K562 (cell line): ENCODE measurements around the gene KCTD15.

ENCODE experiments used
- PCBP1 ChIP-seq: fragments of 200-400 bp; formaldehyde crosslinking; IDR thresholded peaks from 2 replicates; pipeline ENCODE4 v1.6.1; 2018; ENCODE audit warnings: mild to moderate bottlenecking, low read depth, low read length; ENCODE audit not compliant: poor library complexity, severe bottlenecking
- RBM15 ChIP-seq: fragments of 200-400 bp; formaldehyde crosslinking; IDR thresholded peaks from 2 replicates; pipeline ENCODE4 v1.6.1; 2018; ENCODE audit warnings: mild to moderate bottlenecking, low read length, moderate library complexity; ENCODE audit not compliant: insufficient read depth
- SIN3B ChIP-seq: fragments of 450-650 bp; IDR thresholded peaks from 2 replicates; pipeline ENCODE4 v1.6.1; 2017; ENCODE audit warnings: low read depth, mild to moderate bottlenecking, moderate library complexity
- SMARCA4 ChIP-seq: fragments of 450-650 bp; IDR thresholded peaks from 2 replicates; pipeline ENCODE4 v1.6.1; 2016
- STAG1 ChIP-seq: sonication (generic); formaldehyde crosslinking; IDR thresholded peaks from 2 replicates; pipeline ENCODE4 v1.5.0; 2020; ENCODE audit warnings: missing genetic modification reagents, borderline replicate concordance
- ZFP30 ChIP-seq: fragments of 250-450 bp; sonication (Bioruptor Pico); IDR thresholded peaks from 2 replicates; pipeline ENCODE4 v1.8.0; 2022; ENCODE audit warnings: moderate library complexity, mild to moderate bottlenecking, inconsistent platforms, borderline replicate concordance
- TF ChIP-seq, protein P1 (sequence below): fragments of 450-650 bp; IDR thresholded peaks from 2 replicates; pipeline ENCODE4 v1.6.1; 2016; ENCODE audit warnings: missing biosample characterization, missing genetic modification characterization
- TF ChIP-seq, protein P2 (sequence below): sonication (generic); formaldehyde crosslinking; IDR thresholded peaks from 2 replicates; pipeline ENCODE4 v1.9.0; 2022; ENCODE audit warnings: mild to moderate bottlenecking, missing genetic modification reagents
- TF ChIP-seq, protein P3 (sequence below), 3 experiments: IDR thresholded peaks in 2 of 3; conservative IDR thresholded peaks in 1 of 3; 2 replicates each; pipeline ENCODE4 v1.5.1; 2011 to 2012; ENCODE audit warnings: low read length in 3 of 3, mild to moderate bottlenecking in 3 of 3, control low read depth in 2 of 3, improper control_type of control experiment in 1 of 3, inconsistent platforms in 1 of 3, low read depth in 1 of 3, mixed read lengths in 1 of 3, moderate library complexity in 1 of 3; ENCODE audit not compliant: insufficient read depth in 2 of 3

DNA sequence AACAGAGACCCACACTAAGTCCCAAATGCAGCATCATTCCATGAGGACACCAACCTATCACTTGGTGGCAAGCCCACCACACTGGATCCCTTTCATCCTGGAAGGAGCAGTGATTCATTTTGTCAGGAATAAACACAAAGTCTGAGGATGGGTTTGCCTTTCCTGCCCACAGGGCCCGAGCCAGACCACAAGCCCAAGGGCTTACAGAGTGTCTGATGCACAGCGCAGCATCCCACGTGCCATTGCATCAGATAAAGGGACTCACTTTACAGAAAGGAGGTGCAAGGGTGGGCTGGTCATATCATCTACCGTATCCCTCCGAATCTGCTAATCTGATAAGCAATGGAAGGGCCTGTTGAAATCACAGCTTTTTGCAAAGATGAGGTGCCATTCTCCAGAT, 12.2 kb upstream of the KCTD15 start:
- TF ChIP-seq, protein P1, sequence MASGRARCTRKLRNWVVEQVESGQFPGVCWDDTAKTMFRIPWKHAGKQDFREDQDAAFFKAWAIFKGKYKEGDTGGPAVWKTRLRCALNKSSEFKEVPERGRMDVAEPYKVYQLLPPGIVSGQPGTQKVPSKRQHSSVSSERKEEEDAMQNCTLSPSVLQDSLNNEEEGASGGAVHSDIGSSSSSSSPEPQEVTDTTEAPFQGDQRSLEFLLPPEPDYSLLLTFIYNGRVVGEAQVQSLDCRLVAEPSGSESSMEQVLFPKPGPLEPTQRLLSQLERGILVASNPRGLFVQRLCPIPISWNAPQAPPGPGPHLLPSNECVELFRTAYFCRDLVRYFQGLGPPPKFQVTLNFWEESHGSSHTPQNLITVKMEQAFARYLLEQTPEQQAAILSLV = no peak
- TF ChIP-seq RBM15 (no peak), SMARCA4 (no peak), ZFP30 (CRISPR knock-in tag) (no peak), PCBP1 (no peak), STAG1 (CRISPR knock-in tag) (no peak), SIN3B (no peak)
- TF ChIP-seq, protein P2, sequence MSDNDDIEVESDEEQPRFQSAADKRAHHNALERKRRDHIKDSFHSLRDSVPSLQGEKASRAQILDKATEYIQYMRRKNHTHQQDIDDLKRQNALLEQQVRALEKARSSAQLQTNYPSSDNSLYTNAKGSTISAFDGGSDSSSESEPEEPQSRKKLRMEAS (CRISPR knock-in tag) = no peak
- TF ChIP-seq, protein P3, sequence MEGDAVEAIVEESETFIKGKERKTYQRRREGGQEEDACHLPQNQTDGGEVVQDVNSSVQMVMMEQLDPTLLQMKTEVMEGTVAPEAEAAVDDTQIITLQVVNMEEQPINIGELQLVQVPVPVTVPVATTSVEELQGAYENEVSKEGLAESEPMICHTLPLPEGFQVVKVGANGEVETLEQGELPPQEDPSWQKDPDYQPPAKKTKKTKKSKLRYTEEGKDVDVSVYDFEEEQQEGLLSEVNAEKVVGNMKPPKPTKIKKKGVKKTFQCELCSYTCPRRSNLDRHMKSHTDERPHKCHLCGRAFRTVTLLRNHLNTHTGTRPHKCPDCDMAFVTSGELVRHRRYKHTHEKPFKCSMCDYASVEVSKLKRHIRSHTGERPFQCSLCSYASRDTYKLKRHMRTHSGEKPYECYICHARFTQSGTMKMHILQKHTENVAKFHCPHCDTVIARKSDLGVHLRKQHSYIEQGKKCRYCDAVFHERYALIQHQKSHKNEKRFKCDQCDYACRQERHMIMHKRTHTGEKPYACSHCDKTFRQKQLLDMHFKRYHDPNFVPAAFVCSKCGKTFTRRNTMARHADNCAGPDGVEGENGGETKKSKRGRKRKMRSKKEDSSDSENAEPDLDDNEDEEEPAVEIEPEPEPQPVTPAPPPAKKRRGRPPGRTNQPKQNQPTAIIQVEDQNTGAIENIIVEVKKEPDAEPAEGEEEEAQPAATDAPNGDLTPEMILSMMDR (IDR thresholded peaks at IDR 0.05 in 2 of 3, conservative IDR thresholded peaks at IDR 0.05 in 1 of 3; ENCODE audit: insufficient read depth in 2 of 3, low read depth in 1 of 3, low read length in 3 of 3) = no peak
